MG63 (cell line): Measurements from ENCODE around the gene B4GALNT2. TPM values are rescaled to one million over a fixed set of nuclear protein-coding genes. Genes with fewer than 3 reads are reported as not detected.

Source experiments
- DNase-seq: peaks from one replicate; pipeline ENCODE4 v3.0.0-alpha.2; 2020
- H3K27me3 ChIP-seq: fragments of 250-450 bp; sonication (Bioruptor Pico); 2 replicates; pipeline ENCODE4 v1.5.1; 2020; ENCODE audit warnings: mild to moderate bottlenecking, moderate library complexity
- H3K36me3 ChIP-seq: fragments of 250-450 bp; sonication (Bioruptor Pico); 2 replicates; pipeline ENCODE4 v1.5.1; 2020; ENCODE audit warnings: mild to moderate bottlenecking, moderate library complexity
- H3K4me3 ChIP-seq: fragments of 250-450 bp; sonication (Bioruptor Pico); 2 replicates; pipeline ENCODE4 v1.5.1; 2020; ENCODE audit warnings: mild to moderate bottlenecking, moderate library complexity
- H3K9me3 ChIP-seq: fragments of 250-450 bp; sonication (Bioruptor Pico); 2 replicates; pipeline ENCODE4 v1.5.1; 2020; ENCODE audit warnings: mild to moderate bottlenecking, moderate library complexity
- total RNA-seq: library from RNA; depleted of rRNA; stranded (reverse); fragments of >200 nt; shearing (Covaris generic); gene quantifications from 2 replicates; pipeline ENCODE4 v1.2.3, GENCODE V29; 2014; ENCODE audit warnings: low replicate concordance; rRNA removed

B4GALNT2 gene
- total RNA-seq, 1 experiment from 2014 or later: 0.03 TPM

DNA sequence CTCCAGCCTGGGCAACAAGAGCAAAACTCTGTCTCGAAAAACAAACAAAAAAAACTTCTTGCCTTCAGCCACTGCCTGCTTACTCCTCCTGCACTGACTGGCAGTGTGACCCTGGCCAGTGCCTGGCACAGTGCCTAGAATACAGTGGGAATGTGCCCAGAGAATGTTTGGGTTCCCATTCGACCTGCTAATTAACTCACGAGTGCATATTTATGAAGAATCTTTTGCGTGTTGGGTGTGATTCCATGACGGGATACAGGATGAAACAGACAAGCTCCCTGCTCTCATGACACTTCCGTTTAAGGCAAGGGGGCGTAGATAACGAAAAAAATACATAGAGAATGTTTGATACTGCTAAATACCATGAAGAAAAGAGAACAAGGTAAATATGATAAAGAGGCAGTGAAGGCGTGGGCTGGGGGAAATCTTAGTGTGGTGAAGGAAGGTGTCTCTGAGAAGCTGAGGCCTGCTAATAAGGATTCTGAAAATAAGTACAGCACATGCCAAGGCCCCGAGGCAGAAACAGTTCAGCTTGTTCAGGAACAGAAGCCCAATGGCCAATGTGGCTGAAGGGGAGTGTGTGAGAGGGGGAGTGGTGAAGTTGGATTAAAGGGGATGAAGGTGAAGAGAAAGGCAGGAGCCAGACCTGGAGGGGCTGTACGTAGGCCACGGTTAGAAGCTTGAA lies 82.2 kb downstream of the B4GALNT2 start:
- Histone ChIP-seq H3K27me3 (no peaks in the 10 kb centered on the region), H3K9me3 (no peaks in the 10 kb centered on the region), H3K36me3 (no peaks in the 10 kb centered on the region), H3K4me3 (no peak overlapping the region)
- DNase-seq: peak; percentile 33

DNA sequence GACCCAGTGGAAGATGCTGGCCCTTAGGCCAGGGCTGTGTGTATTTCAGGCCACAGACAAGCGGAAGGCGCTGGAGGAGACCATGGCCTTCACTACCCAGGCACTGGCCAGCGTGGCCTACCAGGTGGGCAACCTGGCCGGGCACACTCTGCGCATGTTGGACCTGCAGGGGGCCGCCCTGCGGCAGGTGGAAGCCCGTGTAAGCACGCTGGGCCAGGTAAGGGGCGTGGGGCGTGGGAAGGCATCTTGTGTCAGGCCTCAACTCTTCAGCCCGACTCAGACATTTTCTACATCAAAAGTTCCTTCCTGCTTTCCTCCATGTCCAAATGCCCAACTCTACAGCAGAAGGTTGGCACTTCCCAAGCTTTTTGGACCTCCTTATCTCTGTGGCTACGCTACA lies 83.9 kb downstream of the B4GALNT2 start:
- Histone ChIP-seq H3K9me3 (no peaks in the 10 kb centered on the region), H3K4me3 (no peak overlapping the region), H3K27me3 (no peaks in the 10 kb centered on the region), H3K36me3 (no peaks in the 10 kb centered on the region)
- DNase-seq: no peak

DNA sequence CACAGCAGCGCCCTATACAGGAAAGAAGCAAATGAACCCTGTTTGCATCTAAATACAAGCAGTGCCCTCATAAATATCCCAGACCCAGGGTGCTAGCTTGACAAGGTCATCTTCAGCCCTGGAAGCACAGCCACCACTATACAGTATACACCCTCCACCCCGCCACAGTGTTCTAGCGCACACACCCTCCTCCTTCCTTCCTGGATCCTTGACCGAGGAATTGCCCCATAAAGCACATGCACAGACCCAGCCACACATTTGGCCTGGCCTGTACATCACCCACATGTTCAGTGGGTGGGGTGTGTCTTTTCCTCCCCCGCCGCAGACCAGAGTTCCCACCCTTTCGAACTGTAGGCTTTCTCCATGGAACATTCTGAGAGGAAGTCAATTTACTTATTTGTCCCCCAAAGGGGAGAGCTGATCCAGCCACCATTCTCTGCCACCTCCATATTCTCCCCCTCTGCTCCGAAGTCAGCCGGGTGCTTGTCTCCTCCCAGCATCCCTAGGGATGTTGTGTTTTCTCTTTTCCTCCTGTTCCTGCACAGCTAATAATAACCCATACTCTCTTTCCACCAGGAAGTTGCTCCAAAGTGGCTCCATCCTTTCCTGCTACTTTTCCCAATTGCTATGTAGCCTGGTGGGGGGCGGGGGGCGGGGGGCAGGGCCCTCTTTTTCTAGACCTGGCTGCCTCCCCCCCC lies 84.5 kb downstream of the B4GALNT2 start:
- Histone ChIP-seq H3K36me3 (no peaks in the 10 kb centered on the region), H3K4me3 (no peak overlapping the region), H3K9me3 (no peaks in the 10 kb centered on the region), H3K27me3 (no peaks in the 10 kb centered on the region)
- DNase-seq: no peak

DNA sequence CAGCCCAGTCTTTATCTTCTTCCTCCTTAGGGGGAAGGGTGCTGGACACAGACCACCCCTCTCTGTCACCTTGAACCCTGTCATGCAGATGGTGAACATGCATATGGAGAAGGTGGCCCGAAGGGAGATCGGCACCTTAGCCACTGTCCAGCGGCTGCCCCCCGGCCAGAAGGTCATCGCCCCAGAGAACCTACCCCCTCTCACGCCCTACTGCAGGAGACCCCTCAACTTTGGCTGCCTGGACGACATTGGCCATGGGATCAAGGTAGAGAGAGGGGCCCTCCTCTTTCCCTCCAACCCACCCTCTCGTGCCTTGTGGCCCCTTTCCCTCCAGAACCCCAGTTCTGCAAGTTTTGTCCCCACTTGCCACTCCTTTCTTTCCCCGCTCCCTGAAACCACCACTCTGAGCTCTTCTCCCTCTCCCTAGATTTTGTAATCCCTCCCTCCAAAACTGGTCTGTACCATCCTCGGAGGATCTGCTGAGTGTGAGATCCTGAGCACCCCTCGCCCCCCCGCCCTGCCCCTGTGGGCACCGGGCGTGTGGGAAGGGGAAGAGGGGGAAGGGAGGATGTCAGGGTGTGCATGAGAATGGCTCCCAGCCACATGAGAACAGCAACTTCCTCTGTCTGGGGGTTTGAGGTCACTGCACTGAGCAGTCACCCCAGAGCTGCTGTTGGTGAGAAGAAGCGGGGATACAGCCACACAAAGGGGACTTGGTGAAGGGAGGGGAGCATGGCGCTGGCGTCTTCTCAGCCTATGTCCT lies 85.3 kb downstream of the B4GALNT2 start:
- DNase-seq: no peak
- H3K36me3 ChIP-seq: no peaks in the 10 kb centered on the region
- no peaks in the 10 kb centered on the region for H3K9me3 ChIP-seq
- no peak overlapping the region for H3K4me3 ChIP-seq
- H3K27me3 ChIP-seq: peaks cover 2% of the 10 kb centered on the region; the same call in 1 of the 2 replicates

DNA sequence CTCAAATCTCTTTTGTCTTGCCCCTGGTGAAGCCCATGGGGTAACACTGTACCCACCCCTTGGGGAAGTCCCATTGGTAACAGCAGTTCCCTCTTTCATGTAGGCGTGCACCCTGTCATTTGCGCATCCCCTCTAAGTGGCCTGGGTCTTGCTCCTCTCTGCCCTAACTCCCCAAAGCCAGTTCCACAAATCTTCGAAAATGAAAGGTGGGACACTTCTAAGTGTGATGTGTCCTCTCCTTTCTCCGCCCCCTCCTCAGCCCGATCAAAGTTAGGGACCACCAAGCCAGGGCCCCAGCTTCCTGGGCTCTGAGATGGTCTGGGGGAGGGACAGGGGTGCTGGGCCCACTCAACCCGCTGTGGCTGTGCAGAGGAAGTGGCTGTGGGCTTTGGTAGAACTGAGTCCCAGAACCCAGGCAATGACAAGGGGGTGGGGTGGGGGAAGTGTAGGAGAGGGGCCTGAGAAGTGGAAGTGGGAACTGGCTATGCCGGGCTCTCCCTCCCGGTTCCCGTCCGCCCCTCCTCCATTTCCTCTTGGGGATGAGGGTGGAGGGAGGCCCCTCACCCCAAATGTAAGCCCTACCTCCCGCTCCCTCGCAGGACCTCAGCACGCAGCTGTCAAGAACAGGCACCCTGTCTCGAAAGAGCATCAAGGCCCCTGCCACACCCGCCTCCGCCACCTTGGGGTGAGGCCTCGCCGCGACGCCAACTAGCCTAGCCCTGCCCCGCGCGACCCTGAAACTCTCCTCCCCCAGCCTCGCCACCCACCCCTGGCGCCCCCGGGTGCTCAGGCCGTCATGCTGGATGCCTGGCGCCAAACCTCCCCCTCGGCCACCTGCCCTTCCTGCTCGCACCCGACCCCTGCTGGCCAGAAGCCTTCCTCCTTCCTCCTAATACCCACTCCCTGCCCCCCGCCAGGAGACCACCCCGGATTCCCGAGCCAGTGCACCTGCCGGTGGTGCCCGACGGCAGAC lies 86.7 kb downstream of the B4GALNT2 start:
- H3K4me3 ChIP-seq: no peak overlapping the region
- H3K9me3 ChIP-seq: no peaks in the 10 kb centered on the region
- peaks cover 5% of the 10 kb centered on the region; the same call in 1 of the 2 replicates for H3K27me3 ChIP-seq
- no peak for DNase-seq
- H3K36me3 ChIP-seq: no peaks in the 10 kb centered on the region

DNA sequence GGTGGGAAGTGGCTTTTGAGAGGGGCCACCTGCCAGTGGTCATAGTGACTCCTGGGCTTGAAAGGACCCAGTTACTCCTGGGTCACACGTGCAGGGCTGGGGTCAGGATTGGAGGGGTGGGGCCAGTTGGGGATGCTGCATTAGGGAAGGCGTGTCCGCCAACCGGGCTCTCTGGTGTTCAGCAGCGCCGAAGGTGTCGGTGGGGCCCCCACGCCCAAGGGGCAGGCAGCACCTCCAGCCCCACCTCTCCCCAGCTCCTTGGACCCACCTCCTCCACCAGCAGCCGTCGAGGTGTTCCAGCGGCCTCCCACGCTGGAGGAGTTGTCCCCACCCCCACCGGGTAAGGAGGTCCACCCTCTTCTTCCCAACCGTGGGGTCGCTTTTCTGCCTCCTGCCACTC lies 87.4 kb downstream of the B4GALNT2 start:
- Histone ChIP-seq H3K36me3 (no peaks in the 10 kb centered on the region), H3K27me3 (peaks cover 5% of the 10 kb centered on the region; the same call in 1 of the 2 replicates), H3K9me3 (no peaks in the 10 kb centered on the region), H3K4me3 (no peak overlapping the region)
- DNase-seq: no peak

DNA sequence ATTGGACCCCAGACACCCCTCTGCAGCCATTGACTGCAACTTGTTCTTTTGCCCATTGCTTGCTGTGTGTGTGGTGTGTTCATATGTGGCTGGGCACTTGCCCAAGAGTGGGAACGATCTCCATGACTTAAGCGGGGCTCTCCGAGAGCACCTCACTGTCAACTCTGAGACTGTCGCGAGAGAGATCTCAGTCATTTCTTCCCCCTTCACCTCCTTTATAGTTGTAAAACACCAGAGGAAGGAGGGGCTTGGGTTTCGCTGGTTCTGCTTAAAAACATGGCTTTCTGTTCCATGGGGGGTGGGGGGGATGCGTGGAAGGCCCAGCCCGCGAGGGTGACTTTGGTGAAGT lies 90.6 kb downstream of the B4GALNT2 start:
- H3K9me3 ChIP-seq: no peaks in the 10 kb centered on the region
- DNase-seq: no peak
- H3K27me3 ChIP-seq: peaks cover 10% of the 10 kb centered on the region
- no peak overlapping the region for H3K4me3 ChIP-seq
- no peaks in the 10 kb centered on the region for H3K36me3 ChIP-seq

DNA sequence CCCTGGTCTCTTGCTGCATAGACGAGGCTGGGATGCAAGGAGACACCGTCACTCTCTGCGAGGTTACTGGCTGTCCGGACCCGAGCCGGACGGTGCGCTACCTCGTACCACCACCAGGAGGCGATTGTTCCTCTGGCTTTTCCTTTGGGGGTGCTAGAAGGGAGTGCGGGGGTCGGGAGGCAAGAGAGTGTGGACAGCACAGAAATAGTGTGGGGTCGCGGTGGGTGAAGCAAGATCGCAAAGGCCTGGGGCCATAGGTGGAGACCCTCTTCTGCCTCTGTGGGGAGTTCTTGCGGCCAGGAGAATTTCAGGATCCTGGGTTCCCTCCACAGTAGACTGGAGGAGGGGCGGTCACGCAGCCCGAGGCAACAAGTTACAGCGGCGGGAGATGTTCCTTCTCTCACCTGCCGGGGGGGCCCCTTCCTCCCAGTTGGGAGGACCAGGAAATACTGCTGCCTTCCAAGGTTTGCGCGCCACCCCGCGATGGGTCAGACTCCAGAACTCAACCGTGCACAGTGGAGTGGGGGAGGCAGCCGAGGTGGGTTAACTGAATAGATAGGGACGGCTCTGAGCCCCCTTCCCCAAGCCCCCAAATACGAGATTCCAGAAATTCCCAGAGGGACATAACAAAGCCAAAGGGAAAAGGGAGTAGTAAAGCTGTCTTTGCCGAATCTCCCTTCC lies 91.1 kb downstream of the B4GALNT2 start:
- H3K27me3 ChIP-seq: peaks cover 10% of the 10 kb centered on the region
- peak; percentile 22 for DNase-seq
- no peak overlapping the region for H3K4me3 ChIP-seq
- no peaks in the 10 kb centered on the region for H3K36me3 ChIP-seq
- no peaks in the 10 kb centered on the region for H3K9me3 ChIP-seq

DNA sequence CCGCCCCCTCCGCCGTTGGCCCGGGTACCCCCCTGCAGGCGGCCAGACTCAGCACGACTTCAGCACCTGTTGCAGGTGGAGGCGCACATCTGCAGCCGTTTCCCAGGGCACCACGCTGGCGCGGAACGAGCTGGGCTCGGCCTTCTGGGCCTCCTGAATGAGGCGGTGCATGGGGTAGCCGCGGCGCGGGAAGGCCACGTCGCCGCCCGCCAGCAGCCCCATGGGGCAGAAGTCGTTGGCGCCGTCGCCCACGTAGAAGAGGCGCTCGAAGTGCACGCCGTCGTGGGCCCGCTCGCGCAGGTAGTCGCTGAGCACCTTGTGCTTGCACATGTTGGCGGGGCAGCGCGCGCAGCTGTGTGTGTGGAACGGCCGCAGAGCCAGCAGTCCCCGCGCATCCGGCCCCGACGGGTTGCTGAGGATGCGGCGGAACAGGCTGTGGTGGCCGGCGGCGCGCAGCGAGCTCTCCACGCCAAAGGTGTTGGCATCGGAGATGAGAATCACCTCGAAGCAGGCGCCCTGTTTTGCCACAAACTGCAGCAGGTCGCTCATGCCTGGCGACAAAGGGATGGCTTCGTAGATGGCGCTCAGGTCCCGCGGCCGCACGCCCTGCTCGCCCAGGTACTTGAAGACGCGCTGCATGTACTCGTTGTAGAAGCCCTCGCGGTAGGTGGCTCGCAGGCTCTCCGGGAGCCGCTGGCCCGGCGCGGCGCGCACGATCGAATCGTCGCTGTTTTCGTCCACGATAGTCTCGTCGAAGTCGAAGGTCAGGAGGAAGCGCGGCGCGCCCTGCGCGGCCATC lies 91.8 kb downstream of the B4GALNT2 start:
- Histone ChIP-seq H3K27me3 (peaks cover 10% of the 10 kb centered on the region), H3K9me3 (no peaks in the 10 kb centered on the region), H3K36me3 (no peaks in the 10 kb centered on the region), H3K4me3 (no peak overlapping the region)
- DNase-seq: no peak

DNA sequence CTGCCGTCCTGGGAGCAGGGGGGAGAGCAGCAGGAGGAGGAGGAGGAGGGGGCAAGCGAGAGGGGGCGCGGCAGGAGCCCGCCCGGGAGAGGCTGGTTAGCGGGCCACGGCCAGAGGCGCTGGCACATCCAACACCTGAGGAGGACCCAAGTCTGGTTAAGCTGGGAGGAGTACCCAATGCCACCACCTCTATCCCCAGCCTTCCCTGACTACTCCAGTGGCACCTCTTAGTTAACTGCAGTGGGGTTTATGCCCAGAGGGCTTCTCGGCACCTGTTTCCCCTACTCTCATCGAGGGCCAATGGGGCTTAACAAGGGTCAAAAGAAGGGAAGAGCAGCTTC lies 92.4 kb downstream of the B4GALNT2 start:
- Histone ChIP-seq H3K36me3 (no peaks in the 10 kb centered on the region), H3K9me3 (no peaks in the 10 kb centered on the region), H3K27me3 (peaks cover 10% of the 10 kb centered on the region), H3K4me3 (no peak overlapping the region)
- no peak for DNase-seq

DNA sequence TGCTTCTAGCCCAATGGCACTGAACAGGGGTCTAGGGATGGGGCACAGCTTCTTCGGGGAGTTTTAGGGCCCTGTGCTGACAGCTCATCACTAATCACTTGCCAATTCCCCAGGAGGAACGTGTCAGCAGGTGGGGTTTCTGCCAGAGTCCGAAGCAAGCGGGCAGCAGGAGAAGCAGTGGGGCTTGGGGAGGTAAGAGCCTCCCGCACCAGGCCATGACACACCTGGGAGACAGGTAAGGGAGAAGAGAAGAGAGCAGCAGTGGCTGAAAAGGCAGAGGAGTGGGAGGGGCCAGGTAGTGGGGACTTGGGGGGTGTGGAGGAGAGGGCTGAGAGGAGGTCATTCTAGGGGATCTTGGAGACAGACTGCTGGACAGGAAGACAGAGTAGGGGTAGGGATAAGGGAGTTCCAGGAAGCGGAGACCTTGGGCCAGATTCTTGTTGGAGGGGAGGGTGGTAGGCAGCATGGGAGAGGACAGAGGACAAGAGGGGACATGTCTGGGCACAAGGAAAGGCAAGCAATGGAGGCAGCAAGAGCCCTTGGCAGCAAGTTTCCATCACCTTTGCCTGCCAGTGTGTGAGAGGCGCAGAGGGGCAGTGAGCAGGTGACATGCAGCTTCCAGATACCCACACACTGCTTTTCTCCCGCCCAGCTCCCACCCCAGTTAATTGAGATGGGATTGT lies 93.1 kb downstream of the B4GALNT2 start:
- H3K27me3 ChIP-seq: peaks cover 13% of the 10 kb centered on the region

More for the DNA sequence above, 93.1 kb downstream of the B4GALNT2 start:
- Histone ChIP-seq H3K9me3 (no peaks in the 10 kb centered on the region), H3K36me3 (no peaks in the 10 kb centered on the region), H3K4me3 (no peak overlapping the region)
- no peak for DNase-seq

Other genes starting within 250 kb of the B4GALNT2 start
- gene ATP5MC1, start 240.0 kb upstream of the B4GALNT2 start, total RNA-seq: 179 and 190 TPM in 2 replicates
- gene UBE2Z, start 224.4 kb upstream of the B4GALNT2 start, total RNA-seq: 106 and 126 TPM in 2 replicates
- gene SNF8, start 187.9 kb upstream of the B4GALNT2 start, total RNA-seq: 266 and 293 TPM in 2 replicates
- gene GIP, start 164.2 kb upstream of the B4GALNT2 start, total RNA-seq: not detected in 2 replicates
- 0.52 and 0.95 TPM in 2 replicates for gene IGF2BP1, start 135.4 kb upstream of the B4GALNT2 start, total RNA-seq
- gene GNGT2, start 77.8 kb downstream of the B4GALNT2 start, total RNA-seq: not detected in 2 replicates
- gene ABI3, start 77.9 kb downstream of the B4GALNT2 start, total RNA-seq: not detected in 2 replicates
- not detected in 2 replicates for gene PHOSPHO1, start 98.0 kb downstream of the B4GALNT2 start, total RNA-seq
- 5.5 and 8.1 TPM in 2 replicates for gene ZNF652, start 229.5 kb downstream of the B4GALNT2 start, total RNA-seq